H1 (cell line): ENCODE data around the gene TAAR1. TPM values are rescaled to one million over a fixed set of nuclear protein-coding genes. Genes with fewer than 3 reads are reported as not detected.

Experiments used
- CHD1 ChIP-seq: IDR thresholded peaks from 2 replicates; pipeline ENCODE4 v1.6.1; 2012; ENCODE audit warnings: low read depth, low read length, improper control_type of control experiment
- JUN ChIP-seq: IDR thresholded peaks from 2 replicates; pipeline ENCODE4 v1.6.1; 2011; ENCODE audit warnings: low read depth, mild to moderate bottlenecking, improper control_type of control experiment, low read length
- polyA plus RNA-seq, 7 experiments: library from polyadenylated mRNA; depleted of rRNA in 3 of 7; stranded (reverse) in 5 of 7; unstranded in 2 of 7; fragments of >200 nt in 5 of 7; fragments of 200-250 nt in 2 of 7; gene quantifications; 1 replicate in 5 of 7; 2 replicates in 1 of 7; 4 replicates in 1 of 7; pipeline versions ENCODE4 v1.2.1 to v1.2.3, GENCODE V29; 2011 to 2013; ENCODE audit warnings: missing spikeins in 2 of 7, mixed read lengths in 2 of 7
- total RNA-seq: library from RNA; stranded (reverse); fragmentation: NEBNext Ultra II Directional; extraction: Animal tissue kit (Norgen Biotek cat#: 25700); gene quantifications from 2 replicates; pipeline ENCODE4 v1.2.1, GENCODE V29; 2021

TAAR1 gene
- total and polyA plus RNA-seq, 2 of the 8 experiments (the other 6 are each of a cell fraction or from before 2014, with no cell fraction given): not detected

- TF ChIP-seq JUN (no peak), CHD1 (no peak)
- TF ChIP-seq, all 59 proteins: peak for 0
Observed at GRCh38 chr6:132634796-132635195, 24.2 kb downstream of the TAAR1 start (continued).
